Body of pancreas (tissue), 4 donors: ENCODE data around the gene IGFBP6. TPM values are rescaled to one million over a fixed set of nuclear protein-coding genes. Genes with fewer than 3 reads are reported as not detected.

Source experiments
- ATAC-seq: fragments of 150-250 bp; one replicate; pipeline ENCODE4 v1.9.1; 2016
- DNase-seq, 4 donors: peaks; one replicate each; pipeline ENCODE4 v3.0.0-alpha.2; 2019
- H3K27ac ChIP-seq, 4 donors: fragments of 200-600 bp; sonication (generic); 1 replicate in 3 of 4; 2 replicates in 1 of 4; pipeline versions ENCODE4 v1.5.1 to v1.6.1; 2016 to 2019; ENCODE audit warnings: mild to moderate bottlenecking in 1 of 4, mixed read lengths in 1 of 4, moderate library complexity in 1 of 4
- H3K27me3 ChIP-seq, 2 donors: fragments of 200-600 bp; sonication (generic); one replicate each; pipeline ENCODE4 v1.6.0; 2016; ENCODE audit warnings: mild to moderate bottlenecking in 1 of 2
- H3K36me3 ChIP-seq, 2 donors: fragments of 200-600 bp; sonication (generic); replicated peaks in 1 of 2; 2 replicates each; pipeline ENCODE4 v1.5.1; 2016; ENCODE audit warnings: low read depth in 2 of 2; ENCODE audit not compliant: insufficient read depth in 1 of 2
- H3K4me1 ChIP-seq: fragments of 200-600 bp; sonication (generic); one replicate; pipeline ENCODE4 v1.6.0; 2016
- H3K4me3 ChIP-seq, 2 donors: fragments of 200-600 bp; sonication (generic); 1 replicate in 1 of 2; 2 replicates in 1 of 2; pipeline ENCODE4 v1.5.1; 2016 to 2019
- H3K9me3 ChIP-seq, 3 donors: fragments of 200-600 bp; sonication (generic); 1 replicate in 2 of 3; 2 replicates in 1 of 3; pipeline ENCODE4 v1.5.1; 2016
- CTCF ChIP-seq, 7 experiments: fragments of 450-650 bp in 4 of 7; fragments of 200-600 bp in 3 of 7; sonication (generic) in 3 of 7; IDR thresholded peaks; one replicate each; pipeline ENCODE4 v1.5.1; 2016 to 2019; ENCODE audit warnings: antibody characterized with exemption in 7 of 7
- POLR2A ChIP-seq, 3 donors: fragments of 450-650 bp; IDR thresholded peaks; one replicate each; pipeline ENCODE4 v1.6.1; 2016; ENCODE audit warnings: antibody characterized with exemption in 3 of 3, mild to moderate bottlenecking in 2 of 3
- WGBS, 2 donors: methylation state at CpG; one replicate each; pipeline ENCODE4 v1.1.5; 2017; 5-methylcytosine and 5-hydroxymethylcytosine counted together
- intact Hi-C: fragments of 100-400 bp; cut with DNase I; formaldehyde crosslinking; loops from one replicate; pipeline ENCODE4 v1.15.1; 2023
- total RNA-seq, 2 donors: library from RNA; depleted of rRNA; stranded (reverse); fragments of >200 nt; gene quantifications; one replicate each; pipeline ENCODE4 v1.1.0, GENCODE V29; 2016

The IGFBP6 gene
- total RNA-seq, 2 donors from 2014 or later = 154 to 204 TPM

- DNase-seq = no peak
- Histone ChIP-seq H3K4me3 (no peak within 1 kb of the TSS), H3K27me3 (no peaks in the 10 kb centered on the region), H3K9me3 (no peaks in the 10 kb centered on the region), H3K36me3 (no peaks in the 10 kb centered on the region), H3K27ac (peak within 1 kb of the TSS; percentile 60 to 82 (median 78)), H3K4me1 (peaks cover 33% of the 10 kb centered on the region)
- WGBS, 2 donors = 68 to 69% methylated on average over 16 to 19 of the region's 23 CpGs
- TF ChIP-seq CTCF (IDR thresholded peaks at IDR 0.05) (no peak), POLR2A (IDR thresholded peaks at IDR 0.05) (no peak)
- intact Hi-C loops = loop anchor here (5.0 kb wide), 1 partner anchor 36 kb away; no protein-coding TSS in a partner anchor
- ATAC-seq = no peak
Observed at GRCh38 chr12:53102883-53103807, 5.7 kb downstream of the IGFBP6 start, which contains the start of gene SOAT2. TSS of gene SOAT2 (plus strand) at chr12:53103486. CDS start at chr12:53103578, 92 bp downstream.

GRCh38 chr12:53103860-53104305 lies 6.4 kb downstream of the IGFBP6 start:
- Histone ChIP-seq H3K27ac (peak overlapping the region; percentile 4 to 82 (median 78)), H3K4me1 (peaks cover 25% of the 10 kb centered on the region), H3K27me3 (no peaks in the 10 kb centered on the region), H3K4me3 (no peak overlapping the region), H3K36me3 (no peaks in the 10 kb centered on the region), H3K9me3 (no peaks in the 10 kb centered on the region)
- DNase-seq (no peak), ATAC-seq (no peak)
- WGBS, 2 donors = 61 to 85% methylated on average over 3 of the region's 3 CpGs
- intact Hi-C loops = loop anchor here (5.0 kb wide), 1 partner anchor 37 kb away; no protein-coding TSS in a partner anchor
- no peak for TF ChIP-seq CTCF (IDR thresholded peaks at IDR 0.05)

- TF ChIP-seq CTCF (IDR thresholded peaks at IDR 0.05) (no peak), POLR2A (IDR thresholded peaks at IDR 0.05) (no peak)
- Histone ChIP-seq H3K4me1 (peaks cover 20% of the 10 kb centered on the region), H3K4me3 (no peak overlapping the region), H3K9me3 (no peaks in the 10 kb centered on the region), H3K27ac (no peak overlapping the region), H3K27me3 (no peaks in the 10 kb centered on the region), H3K36me3 (no peaks in the 10 kb centered on the region)
- intact Hi-C loops = no loop called here
- WGBS, 2 donors = 86 to 90% methylated on average over 8 of the region's 8 CpGs
- no peak for DNase-seq
- ATAC-seq = no peak
Observed at GRCh38 chr12:53105256-53105655, 7.8 kb downstream of the IGFBP6 start.

- no peaks in the 10 kb centered on the region for H3K27me3 ChIP-seq
- H3K4me1 ChIP-seq = peaks cover 20% of the 10 kb centered on the region
- no peak for DNase-seq
- WGBS, 2 donors = 88% methylated on average over 7 of the region's 7 CpGs
- no peaks in the 10 kb centered on the region for H3K9me3 ChIP-seq
- no peak for ATAC-seq
- H3K27ac ChIP-seq = no peak overlapping the region
- intact Hi-C loops = no loop called here
- no peaks in the 10 kb centered on the region for H3K36me3 ChIP-seq
- TF ChIP-seq POLR2A (IDR thresholded peaks at IDR 0.05) (no peak), CTCF (IDR thresholded peaks at IDR 0.05) (no peak)
- no peak overlapping the region for H3K4me3 ChIP-seq
Observed at GRCh38 chr12:53105712-53106439, 8.4 kb downstream of the IGFBP6 start.
